OCI-M2 (cell line): Measurements from ENCODE around the gene SLC2A1.
"Not testable (repeated sequence)": the region's sequence is repeated elsewhere in the genome, so short reads cannot be mapped to it uniquely, and the experiment has no call there.

Experiments
- DNase-seq: peaks from one replicate; lab custom pipeline; 2025; ENCODE audit not compliant: unreplicated experiment; lab: John Stamatoyannopoulos, UW

The SLC2A1 gene

GRCh38 chr1:42908046-42908445 lies 50.6 kb downstream of the SLC2A1 start:
- DNase-seq, result no peak

DNA sequence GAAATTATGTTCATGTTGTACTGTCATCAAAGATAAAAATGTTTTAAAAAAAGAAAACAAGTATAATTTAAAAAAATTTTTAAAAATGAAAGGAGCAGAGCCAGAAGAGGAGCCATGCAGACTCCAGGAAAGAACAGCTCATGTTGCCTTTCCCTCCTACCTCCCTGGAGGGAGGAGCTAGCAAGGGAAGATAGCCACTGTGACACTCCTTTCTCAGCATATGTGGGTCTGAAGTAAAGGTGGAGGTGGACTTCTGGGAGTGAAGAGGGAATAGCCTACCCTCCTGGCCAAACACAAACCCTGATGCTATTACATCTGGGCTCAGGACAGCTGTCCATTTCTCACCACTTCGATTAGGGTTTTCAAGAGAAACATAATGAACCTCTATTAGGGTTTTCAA lies 54.2 kb downstream of the SLC2A1 start:
- DNase-seq, result no peak

DNA sequence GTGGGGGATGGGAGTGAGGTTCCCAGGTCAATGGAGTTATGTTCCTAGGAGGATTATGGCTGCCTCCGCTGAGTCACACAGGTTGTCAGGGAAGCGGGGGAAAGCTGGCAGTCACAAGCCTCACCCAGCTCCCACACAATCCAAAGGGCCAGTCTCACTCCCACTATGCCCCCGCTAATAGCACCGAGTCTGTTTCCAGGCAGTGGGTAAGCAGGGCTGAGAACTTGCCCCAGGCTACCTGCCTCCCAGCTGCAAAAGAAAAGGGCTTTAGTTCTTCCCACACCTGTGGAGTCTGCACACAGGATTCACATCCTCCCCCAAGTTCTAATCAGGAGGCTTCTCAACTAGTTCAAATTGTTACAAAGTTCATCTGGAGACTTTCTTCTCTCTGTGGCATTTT lies 58.7 kb downstream of the SLC2A1 start:
- DNase-seq, result not testable (repeated sequence)

DNA sequence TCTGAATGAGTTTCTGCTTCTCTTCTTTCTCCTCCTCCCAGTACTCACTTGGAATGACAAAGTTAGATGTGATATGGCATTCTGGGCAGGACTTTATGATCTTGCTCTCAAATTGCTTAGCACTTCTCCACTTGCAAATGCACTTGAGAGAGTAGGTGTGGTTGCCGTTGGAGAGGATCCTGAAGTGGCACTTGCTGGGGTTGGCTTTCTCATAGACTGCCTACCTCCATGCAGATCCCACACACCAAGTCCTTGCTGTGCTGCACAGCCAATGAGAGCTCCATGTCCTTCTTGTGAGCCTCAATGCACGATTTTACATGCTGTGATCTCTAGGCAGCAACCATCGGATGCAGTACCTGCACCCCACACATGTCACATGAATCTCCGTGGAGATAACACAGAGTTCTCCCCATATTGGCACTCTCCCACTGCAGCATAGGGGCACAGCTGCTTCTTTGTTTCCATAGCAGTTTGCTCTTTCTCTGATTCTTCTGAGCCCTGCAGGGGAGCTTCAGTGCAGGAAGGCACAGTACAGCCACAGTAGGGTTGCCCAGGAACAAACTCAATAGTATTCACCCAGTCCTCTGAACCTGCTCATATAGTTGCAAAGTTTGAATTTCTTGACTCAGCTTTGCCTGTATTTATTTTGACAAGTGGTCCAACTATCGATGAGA lies 67.1 kb downstream of the SLC2A1 start:
- DNase-seq, result no peak

- DNase-seq, result no peak
These were observed 69.4 kb downstream of the SLC2A1 start for GRCh38 chr1:42889264-42889663.

- DNase-seq, result no peak
These were observed 70.5 kb downstream of the SLC2A1 start for GRCh38 chr1:42888013-42888633.

GRCh38 chr1:42887366-42887765 lies 71.3 kb downstream of the SLC2A1 start:
- DNase-seq, result no peak

DNA sequence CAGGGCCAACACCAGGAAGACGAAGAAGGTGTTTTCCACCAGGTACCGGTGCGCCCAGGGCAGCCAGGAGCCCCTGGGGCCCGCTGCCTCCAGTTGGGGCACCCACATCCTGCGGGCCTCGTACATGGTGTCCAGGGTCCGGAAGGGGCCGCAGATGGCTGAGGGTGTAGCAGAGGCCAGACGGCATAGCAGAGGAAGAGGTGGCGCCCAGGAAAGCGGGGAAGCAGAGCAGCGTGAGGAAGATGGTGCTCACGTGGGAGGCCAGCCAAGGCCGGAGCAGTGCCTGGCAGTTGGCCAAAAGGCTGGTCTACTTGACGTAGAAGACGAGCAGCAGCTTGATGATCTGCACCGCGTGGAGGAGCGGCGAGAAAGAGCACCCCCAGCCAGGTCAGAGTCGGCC lies 71.9 kb downstream of the SLC2A1 start:
- DNase-seq, result no peak

GRCh38 chr1:42886046-42886739 lies 72.5 kb downstream of the SLC2A1 start:
- no peak for DNase-seq

GRCh38 chr1:42880384-42880783 lies 78.3 kb downstream of the SLC2A1 start:
- DNase-seq, result no peak

DNA sequence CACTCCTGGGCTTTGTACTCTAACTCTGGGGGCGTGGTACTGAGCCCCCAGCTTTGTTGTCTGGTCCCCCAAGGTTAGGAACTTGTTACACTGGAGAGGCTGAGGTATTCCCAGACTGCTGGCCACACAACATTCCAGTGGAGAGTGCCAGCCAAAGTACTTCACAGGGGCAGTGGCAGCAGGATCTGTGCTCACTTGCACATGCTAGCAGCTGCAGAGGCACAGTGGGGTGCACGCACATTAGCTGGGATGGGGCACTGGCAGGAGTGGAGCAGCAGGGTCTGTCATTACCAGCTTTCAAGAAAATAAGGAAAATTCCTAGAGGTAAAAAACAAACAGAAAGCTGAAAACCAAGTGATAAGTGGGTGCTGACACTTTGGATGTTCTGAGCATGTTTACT lies 81.3 kb downstream of the SLC2A1 start:
- no peak for DNase-seq

- DNase-seq, result no peak
These were observed 82.7 kb downstream of the SLC2A1 start for GRCh38 chr1:42876009-42876408.
